M059J (cell line): ENCODE data around the gene IL1R2. TPM values are rescaled to one million over a fixed set of nuclear protein-coding genes. Genes with fewer than 3 reads are reported as not detected.

Experiments
- DNase-seq: peaks from one replicate; pipeline ENCODE4 v3.0.0-alpha.2; 2012; ENCODE audit warnings: low read depth
- total RNA-seq: library from RNA; depleted of rRNA; stranded (reverse); fragments of >200 nt; shearing (Covaris generic); gene quantifications from 2 replicates; pipeline ENCODE4 v1.2.3, GENCODE V29; 2014

The IL1R2 gene
- total RNA-seq, 1 experiment from 2014 or later, result not detected

DNA sequence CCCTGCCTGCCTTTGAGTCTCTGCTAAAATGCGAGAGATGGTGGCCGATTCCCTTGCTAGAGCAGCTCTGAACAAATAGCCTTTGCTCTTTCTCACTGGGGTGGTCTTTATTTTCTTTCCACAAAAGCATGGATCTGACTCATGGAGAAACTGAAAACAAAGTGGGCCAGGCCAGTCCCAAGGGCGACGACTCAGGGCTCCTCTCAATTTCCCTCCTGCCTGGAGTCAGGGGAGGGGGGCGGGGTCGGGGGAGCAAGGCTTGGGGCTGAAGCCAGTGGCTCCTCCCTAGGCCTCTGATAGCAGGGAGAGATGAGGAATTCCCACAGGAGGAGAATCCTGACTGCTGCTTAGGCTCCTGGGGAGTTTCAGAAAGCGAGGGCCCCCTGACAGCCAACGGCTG, 17.1 kb upstream of the IL1R2 start:
- no peak for DNase-seq

DNA sequence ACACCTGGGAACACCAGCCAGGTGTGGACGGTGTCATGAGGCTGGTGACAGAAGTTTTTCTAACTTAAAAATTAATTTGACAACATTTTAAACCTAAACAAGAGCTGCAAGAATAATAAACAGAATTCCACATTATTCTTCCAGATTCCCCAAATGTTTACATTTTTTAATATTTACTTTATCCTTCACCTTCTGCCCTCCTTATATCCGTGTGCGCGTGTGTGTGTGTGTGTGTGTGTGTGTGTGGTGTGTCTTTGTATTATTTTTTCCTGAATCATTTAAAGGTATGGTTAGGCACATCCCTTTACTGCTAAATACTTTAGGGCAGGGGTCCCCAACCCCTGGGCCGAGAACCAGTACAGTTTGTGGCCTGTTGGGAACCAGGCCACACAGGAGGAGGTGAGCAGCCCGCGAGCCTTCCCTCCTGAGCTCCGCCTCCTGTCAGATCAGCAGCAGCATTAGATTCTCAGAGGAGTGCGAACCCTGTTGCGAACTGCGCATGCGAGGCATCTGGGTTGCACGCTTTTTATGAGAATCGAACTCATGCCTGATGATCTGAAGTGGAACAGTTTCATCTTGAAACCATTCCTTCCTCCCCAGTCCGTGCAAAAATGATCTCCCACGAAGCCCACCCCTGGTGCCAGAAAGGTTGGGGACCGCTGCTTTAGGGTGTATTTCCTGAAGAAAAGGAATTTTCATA, 16.4 kb upstream of the IL1R2 start:
- no peak for DNase-seq

DNA sequence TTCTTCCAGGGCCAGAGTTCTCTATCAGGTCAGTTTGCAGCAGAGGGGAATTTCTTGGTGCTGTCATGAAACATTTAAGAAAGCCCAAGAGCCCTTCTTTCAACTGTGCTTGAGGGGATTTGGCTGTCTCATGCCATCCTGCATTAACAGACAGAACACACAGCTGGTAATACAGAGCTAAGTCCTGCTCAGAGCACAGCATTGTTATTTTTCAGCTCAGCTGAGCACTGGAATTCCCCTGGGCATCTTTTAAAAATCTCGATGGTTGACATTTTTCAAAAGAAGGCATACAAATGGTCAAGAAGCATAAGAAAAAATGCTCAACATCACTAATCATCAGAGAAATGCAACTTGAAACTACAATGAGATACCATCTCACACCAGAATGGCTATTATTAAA, 14.9 kb upstream of the IL1R2 start:
- DNase-seq, result no peak

DNA sequence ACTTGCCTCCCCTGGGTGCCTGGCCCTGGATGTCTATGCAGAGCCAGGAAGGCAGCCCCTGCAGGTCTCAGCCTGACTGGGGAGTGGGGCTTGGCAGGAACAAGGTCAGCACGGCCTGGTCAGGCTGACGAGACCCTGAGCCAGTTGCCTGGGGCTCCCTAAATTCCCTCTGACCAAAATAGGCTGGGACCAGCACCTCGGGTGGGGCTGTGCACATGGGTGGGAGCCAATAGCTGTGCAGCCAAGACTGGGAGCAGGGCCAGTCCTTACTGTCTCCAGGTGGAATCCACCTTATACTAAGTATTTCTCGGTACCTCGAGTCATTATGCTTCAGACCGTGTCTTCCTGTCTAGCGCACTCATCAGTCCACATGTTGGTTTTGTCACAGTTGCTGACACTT, 11.4 kb upstream of the IL1R2 start:
- DNase-seq, result no peak

DNA sequence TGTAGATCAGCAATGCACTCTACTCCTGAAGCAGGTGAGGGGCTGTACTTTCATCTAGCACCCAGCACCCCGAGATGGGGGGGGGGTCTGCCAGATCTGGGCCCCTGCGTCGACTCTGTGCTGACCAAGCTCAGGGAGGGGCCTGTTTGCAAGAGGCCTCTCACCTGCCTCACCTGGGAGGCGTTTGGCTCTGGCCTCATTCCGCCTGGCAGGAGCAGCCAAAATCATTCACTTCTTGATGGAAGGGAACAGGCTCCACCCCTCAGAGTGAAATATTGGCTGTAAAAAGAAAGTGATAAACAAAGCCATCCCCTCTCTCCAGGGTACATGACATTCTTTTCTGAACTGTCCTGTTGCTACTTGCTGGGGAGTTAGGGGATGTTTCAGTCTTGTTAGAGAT, 10.7 kb upstream of the IL1R2 start:
- DNase-seq, result no peak

DNA sequence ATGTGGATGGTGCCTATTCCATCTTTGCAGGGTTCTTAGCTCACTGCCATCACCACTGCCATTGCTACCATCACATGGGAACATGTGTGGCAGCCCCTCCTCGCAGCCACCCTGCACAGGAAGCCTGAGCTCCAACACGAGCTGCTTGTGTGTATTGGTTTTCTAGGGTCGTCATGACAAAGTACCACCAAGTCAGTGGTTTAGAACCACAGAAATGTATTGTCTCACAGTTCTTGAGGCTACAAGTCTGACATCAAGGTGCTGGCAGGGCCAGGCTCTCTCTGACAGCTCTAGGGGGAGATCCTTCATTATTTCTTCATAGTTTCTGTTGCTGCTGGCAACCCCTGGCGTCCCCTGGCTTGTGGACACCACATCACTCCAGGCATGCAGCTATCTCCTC, 10.3 kb upstream of the IL1R2 start:
- DNase-seq, result peak; percentile 12

DNA sequence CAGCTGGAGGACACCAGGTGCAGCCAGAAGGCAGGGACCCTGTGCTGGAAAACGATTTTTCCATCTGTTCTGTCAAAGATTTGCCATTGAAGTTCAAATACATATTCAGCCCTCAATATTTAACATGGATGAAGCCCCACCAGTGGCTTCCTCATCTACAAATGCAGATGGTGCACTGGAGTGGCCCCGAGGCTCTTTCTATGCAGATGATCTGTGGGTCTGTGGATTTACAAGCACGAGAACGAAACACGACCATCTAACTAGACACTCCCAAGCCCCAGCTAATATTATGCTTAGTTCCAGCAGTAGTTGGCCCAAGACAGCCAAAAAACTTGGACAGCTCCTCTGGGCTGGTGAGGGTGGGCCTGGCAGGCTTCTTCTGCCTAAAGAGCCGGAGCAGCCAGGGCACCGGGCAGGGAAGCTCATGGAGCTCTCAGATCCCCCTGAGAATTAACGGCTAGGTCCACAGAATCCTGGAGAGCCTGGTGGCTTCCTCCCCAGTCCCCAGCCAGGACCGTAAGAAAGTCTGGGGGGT, 9.2 kb upstream of the IL1R2 start:
- DNase-seq, result no peak

DNA sequence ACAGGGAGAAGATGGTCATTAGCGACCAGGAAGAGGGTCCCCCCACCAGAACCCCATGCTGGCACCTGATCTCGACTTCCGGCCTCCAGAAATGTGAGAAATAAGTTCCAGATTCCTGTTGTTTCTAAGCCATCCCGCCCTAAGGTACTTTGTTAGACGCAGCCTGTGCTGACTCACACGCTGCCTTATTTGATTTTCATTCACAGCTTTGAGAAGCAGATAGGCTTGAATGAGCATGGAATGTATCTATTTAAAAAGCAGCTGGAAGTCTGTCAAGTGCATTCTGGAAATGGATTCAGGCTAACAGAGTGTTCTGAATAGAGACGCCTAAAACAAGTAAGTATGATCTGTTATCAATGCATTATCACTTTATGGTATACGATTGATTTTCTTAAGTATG, 8.3 kb upstream of the IL1R2 start:
- peak; percentile 68 for DNase-seq

DNA sequence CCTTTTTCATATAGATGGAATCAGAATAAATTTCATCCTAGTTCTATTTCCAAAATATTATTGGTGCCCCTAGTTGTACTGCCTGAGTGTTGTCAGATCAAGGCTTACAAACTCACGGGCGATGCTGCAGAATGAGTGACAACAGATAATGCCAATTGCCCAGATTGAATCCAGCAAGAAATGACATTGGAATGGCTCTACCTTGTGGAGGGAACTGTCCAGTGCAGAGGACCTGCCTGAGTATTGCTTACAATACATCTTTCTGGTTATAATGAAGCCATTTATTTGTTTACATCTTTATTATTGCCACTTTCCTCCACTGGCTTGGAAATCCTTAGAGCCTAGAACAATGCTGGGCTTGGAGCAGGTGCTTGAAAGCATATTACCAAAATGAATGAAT, 7.8 kb upstream of the IL1R2 start:
- DNase-seq, result no peak

DNA sequence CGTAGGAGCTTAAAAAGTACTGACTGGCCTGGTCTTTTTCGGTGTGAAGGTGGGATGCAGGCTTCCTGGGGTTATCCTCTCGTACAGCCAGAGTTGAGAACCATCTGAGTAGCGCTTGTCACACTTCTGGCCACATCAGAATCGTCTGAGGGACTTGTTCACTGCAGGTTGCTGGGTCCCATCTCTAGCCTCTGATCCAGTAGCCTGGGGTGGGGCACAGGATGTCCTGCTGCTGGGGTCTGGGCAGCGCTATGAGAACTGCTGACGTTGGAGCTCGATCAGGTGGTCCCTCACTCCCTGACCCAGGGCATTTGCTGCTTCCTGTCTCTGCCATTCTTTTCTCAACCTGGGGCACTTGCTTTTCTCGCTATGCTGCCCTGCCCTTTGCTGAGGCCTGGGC, 7.1 kb upstream of the IL1R2 start:
- DNase-seq, result no peak

DNA sequence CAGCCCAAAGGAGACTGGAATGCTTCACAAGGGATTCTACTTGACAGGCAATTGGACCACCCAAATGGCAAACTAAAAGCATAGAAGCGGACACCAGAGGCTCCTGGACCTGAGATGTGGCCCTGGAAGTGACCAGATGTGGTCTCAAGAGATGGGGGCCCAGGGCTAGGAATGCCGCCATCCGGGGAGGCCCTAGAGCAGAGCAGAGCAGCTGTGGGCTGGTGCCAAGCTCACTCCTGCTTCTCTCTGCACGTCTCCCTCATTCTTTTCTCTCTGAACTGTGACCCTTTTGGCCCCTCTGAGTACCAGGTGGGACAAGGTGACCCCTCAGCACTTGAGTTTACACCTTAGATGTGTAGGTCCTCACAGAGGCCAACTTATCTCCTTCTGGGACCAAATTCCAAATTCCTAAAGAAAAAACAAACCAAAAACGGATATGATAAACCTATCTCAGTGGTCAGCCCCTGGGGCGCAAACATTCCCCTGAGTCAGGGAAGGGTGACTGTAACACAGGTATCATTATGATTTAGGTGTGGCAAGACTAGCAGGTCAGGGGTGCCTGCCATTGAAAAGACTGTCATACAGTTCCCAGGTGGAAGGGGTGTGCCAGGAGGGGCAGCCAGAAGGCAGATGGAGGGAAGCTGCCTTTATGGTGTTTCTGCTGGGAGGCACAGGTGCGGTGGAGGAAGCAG, 6.5 kb upstream of the IL1R2 start:
- DNase-seq, result peak; percentile 48

DNA sequence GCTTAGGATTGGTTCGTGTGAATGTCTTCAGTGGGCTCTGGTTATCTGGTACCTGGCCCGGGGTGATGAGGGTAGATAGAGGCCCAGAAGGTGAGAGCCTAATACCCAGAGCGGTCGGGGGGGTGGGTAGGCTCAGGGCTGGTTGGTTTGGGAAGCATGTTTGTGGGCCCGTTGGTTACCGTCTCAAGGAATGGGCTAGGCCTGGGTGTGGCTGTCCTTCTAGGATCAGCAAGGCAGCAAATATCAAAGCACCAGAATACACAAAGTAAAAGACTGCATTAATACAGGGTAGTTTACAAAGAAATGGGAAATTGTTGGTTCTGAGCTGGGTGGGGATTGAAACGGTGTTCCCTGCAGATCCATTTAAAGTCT, 6.0 kb upstream of the IL1R2 start:
- no peak for DNase-seq

DNA sequence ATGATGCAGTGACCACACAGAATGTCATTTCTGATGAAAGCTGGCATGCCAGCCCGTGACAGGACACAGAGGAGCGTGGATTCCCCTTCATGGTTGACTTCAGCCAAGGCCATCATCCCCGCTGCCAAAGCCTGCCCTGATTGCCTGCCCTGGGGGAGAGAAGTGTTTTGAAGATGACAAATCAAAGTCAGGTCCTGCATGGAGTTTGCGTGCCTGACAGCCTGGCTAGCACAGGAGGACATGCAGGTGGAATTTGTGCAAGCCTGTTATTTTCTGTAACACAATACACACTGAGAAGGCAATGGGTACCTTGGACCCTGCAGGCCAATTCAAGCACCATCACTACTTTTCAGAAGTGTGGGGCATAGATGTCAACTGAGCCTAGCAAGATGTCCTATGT, 5.4 kb upstream of the IL1R2 start:
- peak; percentile 71 for DNase-seq

DNA sequence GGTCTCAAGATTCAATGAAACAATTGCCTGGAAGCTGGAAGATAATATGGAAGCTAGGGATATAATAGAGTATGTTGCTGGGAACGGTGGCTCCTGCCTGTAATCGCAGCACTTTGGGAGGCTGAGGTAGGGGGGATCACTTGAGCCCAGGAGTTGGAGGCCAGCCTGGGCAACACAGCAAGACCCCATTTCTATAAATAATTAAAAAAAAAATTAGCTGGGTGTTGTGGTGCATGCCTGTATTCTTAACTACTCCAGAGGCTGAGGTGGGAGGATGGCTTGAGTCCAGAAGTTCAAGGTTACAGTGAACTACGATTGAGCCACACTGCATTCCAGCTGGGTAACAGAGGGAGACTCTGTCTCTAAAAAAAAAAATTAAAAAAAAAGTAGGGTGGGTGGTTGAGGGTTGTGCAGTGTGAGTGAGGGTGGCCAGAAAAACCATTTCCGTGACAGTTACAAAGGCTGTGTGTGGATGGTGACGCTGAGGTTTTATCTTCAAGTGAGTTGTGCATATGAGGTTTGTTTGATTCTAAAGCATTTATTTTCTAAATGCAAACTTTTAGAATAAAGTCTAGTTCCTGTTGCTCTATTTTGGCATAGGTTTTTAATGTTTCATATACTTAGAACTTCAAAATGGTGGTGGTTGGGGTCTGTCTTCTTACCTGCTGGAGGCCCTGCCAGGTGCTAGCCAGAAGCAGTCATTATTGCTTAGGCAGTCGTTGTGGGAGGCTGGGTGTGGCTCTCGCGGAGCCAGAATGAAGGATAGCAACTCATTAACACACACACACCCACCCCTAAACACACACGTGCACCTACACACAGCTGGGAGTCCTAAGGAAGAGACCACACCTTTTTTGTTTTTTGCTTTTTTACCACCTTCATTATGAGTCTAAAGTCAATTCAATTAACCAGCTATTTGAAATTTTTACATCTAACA, 4.7 kb upstream of the IL1R2 start:
- no peak for DNase-seq

DNA sequence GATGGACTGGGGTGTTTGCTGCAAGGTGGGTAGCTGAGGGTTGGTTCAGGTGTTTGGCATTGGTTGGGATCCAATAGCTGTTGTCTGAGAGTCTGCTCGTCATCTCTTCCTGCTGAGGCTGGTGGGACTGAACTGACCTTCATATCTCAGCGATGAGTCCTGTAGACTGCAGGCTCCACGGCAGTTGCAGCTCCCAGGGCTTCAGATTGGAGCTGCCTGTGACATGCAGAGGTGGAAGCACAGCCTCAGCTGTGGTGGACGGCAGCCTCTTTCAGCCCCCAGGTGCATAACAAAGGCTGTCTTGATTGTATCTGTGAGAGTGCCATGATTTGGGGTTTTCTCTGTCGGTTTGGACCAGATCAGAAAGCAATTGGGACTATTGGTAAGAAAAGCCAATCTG, 3.9 kb upstream of the IL1R2 start:
- no peak for DNase-seq

DNA sequence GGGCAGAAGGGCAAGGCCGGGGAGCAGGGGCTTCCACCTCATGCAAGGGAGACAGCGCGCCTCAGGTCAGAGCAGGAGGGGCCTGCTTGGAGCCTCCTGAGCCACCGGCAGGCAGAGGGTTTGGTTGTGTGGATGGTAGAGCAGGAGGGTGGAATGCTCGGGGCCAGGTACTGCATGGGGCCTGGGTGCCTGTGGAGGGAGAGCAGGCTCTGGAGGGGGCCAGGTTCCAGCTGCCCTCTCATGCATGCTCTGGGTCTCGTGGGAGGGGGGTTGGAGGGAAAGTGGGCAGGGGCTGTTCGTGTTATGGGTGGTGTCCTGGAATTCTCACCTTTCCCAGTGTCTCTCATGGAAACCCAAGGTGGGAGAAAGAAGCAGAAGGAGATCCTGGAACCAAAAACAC, 3.2 kb upstream of the IL1R2 start:
- no peak for DNase-seq

DNA sequence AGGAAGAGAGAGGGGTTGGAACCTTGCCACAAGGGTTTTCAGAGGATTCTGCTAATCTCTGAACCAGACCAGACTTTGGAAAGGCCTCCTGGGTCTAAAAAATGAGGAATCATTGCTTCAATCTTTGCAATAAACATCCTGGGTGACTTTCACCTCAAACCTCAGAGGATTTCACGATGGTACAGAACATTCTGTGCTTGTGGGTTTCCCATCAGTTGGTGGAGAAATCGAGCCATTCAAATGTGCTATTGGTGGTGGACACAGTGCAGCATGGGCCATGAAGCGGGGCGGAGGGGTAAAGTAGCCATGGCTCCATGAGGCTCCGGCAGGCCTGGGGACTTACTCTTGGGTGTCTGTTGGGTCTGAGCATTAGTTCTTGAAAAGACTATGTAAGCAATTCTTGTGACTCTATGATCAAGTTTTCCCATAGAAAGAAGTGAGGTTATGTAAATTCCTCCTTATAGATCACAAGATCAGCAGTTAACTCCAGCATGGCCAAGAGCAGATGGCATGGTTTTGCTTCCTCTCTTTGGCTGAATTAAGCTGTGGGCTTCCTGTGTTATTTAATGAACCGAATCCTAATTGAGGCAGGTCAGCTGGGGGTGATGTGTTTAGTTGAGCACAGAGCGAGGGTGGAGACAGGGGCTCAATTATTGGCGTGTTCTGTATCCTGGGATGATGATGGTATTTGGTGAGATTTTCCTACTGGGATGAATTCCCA, 1.9 kb upstream of the IL1R2 start:
- DNase-seq, result no peak

DNA sequence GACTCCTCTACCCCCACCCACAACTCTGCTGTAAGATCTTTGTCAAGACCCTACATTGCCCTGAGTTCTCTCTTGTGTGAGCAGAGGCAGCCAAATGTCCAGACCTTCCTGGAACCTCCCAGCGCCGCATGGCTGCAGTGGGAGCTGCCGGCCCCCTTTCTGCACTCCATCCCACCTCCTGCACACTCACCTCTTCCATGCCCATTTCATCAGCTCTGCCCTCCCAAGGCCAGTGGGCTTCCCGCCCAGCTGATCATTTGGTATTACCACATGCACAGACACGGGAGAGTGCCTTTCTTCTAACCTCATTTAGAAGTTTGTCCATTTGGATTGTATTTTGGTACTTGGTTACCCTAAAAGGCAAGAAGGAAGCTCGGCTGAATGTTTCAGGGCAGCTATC, 2.0 kb downstream of the IL1R2 start:
- no peak for DNase-seq

DNA sequence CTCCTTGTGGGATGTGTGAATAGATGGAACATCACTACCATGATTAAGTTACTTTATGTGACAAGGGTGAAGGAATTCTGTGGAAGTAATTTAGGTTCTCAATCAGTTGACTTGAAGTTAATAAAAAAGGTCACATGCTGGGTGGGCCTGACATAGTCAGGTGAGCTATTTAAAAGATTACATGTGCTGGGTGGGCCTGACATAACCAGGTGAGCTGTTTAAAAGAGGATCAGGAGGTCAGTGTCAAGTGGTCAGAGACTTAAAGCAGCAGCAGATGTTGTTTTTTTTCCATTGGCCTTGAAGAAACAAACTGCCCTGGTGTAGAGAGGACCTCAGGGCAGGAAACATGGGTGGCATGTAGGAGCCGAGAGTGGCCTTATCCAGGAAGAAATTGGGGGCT, 3.3 kb downstream of the IL1R2 start:
- DNase-seq, result no peak

DNA sequence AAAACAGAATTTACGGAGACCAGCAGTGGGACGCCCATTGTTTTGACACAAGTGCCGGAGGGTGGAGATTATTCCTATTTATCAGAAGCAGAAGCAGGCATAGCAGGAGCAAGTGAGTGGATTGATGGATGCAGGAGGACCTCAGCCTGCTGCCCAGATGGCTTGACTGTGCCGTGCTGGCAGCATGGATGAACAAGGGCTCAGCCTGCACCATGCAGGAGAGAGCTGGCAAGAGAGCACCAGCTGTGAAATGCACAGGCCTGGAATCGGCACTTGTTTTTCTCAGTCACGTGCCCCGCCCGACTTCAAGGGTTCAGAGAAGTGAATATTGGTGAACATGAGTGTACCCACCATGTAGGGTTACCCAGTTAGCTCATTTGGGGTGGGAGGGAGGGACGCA, 4.0 kb downstream of the IL1R2 start:
- DNase-seq, result no peak

DNA sequence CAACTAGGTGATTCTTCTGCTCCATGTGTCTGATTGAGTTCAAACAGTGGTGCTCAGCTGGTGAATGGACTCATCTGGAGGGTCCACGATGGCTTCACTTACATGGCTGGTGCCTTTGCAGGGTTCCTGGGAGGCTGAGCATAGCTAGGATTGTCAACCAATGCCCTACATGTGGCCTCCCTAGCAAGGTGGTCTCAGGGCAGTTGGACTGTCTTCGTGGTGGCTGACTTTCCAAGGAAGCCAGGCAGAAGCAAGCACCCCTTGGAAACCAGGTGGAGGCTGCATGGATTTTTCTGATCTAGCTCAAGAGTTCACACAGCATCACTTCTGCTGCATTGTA, 6.8 kb downstream of the IL1R2 start:
- no peak for DNase-seq
